H1 (cell line): ENCODE data around the gene ZNF511. TPM values are rescaled to one million over a fixed set of nuclear protein-coding genes. Genes with fewer than 3 reads are reported as not detected.

Experiments used
- CTCF ChIA-PET: fragments of 300-600 bp; sonication (Branson Sonifier 250); formaldehyde crosslinking; loops from one replicate; lab custom pipeline; 2021; ENCODE audit not compliant: partially characterized antibody; lab: Charles Lee
- POLR2A ChIA-PET: fragments of 300-600 bp; sonication (Branson Sonifier 250); formaldehyde crosslinking; loops from one replicate; lab custom pipeline; 2021; ENCODE audit warnings: inconsistent platforms; ENCODE audit not compliant: partially characterized antibody; lab: Charles Lee
- DNase-seq, 2 experiments: peaks; one replicate each; pipeline versions ENCODE4 v3.0.0 to v3.0.0-alpha.2; 2010 to 2022; ENCODE audit warnings: low spot score in 2 of 2, low read depth in 1 of 2, mixed read lengths in 1 of 2
- FAIRE-seq: peaks from 2 replicates; lab custom pipeline; 2011; peaks lifted over from hg19 to GRCh38; lab: Jason Lieb, UNC
- H2AFZ ChIP-seq: 2 replicates; pipeline ENCODE4 v1.8.1; 2012; ENCODE audit warnings: low read length, inconsistent platforms
- H2AK5ac ChIP-seq: 2 replicates; pipeline ENCODE4 v1.6.1; 2013; ENCODE audit warnings: low read depth, low read length
- H2BK120ac ChIP-seq: replicated peaks from 2 replicates; pipeline ENCODE3; 2013; ENCODE audit warnings: low read depth, low read length, inconsistent platforms
- H2BK12ac ChIP-seq: 2 replicates; pipeline ENCODE4 v1.6.1; 2013; ENCODE audit warnings: low read depth, low read length
- H2BK15ac ChIP-seq: 2 replicates; pipeline ENCODE4 v1.6.1; 2013; ENCODE audit warnings: low read length
- H2BK20ac ChIP-seq: 2 replicates; pipeline ENCODE4 v1.6.1; 2013; ENCODE audit warnings: low read length
- H2BK5ac ChIP-seq: 2 replicates; pipeline ENCODE4 v1.6.1; 2013; ENCODE audit warnings: low read depth, low read length
- H3K14ac ChIP-seq: 2 replicates; pipeline ENCODE4 v1.6.1; 2013; ENCODE audit warnings: inconsistent platforms; ENCODE audit not compliant: insufficient read length
- H3K18ac ChIP-seq: 2 replicates; pipeline ENCODE4 v1.6.1; 2013; ENCODE audit warnings: low read length; ENCODE audit errors: extremely low read depth
- H3K23ac ChIP-seq: 2 replicates; pipeline ENCODE4 v1.6.1; 2013; ENCODE audit warnings: inconsistent platforms; ENCODE audit not compliant: insufficient read length
- H3K23me2 ChIP-seq: 2 replicates; pipeline ENCODE4 v1.6.1; 2013; ENCODE audit warnings: low read depth, low read length
- H3K27ac ChIP-seq: 2 replicates; pipeline ENCODE4 v1.6.1; 2011; ENCODE audit warnings: low read depth, low read length, inconsistent platforms
- H3K27me3 ChIP-seq, 4 experiments: replicated peaks in 1 of 4; 1 replicate in 1 of 4; 2 replicates in 3 of 4; pipeline versions ENCODE4 v1.6.1 to v1.8.1; 2011 to 2013; ENCODE audit warnings: low read length in 3 of 4, mild to moderate bottlenecking in 3 of 4, inconsistent platforms in 2 of 4, mixed read lengths in 2 of 4, moderate library complexity in 1 of 4; ENCODE audit not compliant: control insufficient read depth in 3 of 4, insufficient read depth in 3 of 4; ENCODE audit errors: extremely low read depth in 1 of 4
- H3K36me3 ChIP-seq, 4 experiments: 2 replicates each; pipeline versions ENCODE4 v1.6.1 to v1.8.1; 2011 to 2013; ENCODE audit warnings: mild to moderate bottlenecking in 4 of 4, low read length in 3 of 4, moderate library complexity in 2 of 4, control low read depth in 1 of 4, inconsistent platforms in 1 of 4; ENCODE audit not compliant: insufficient read depth in 4 of 4, control insufficient read depth in 2 of 4
- H3K4ac ChIP-seq: replicated peaks from 2 replicates; pipeline ENCODE3; 2013; ENCODE audit warnings: low read length, low read depth, mixed read lengths, inconsistent platforms; ENCODE audit not compliant: insufficient read length
- H3K4me1 ChIP-seq, 4 experiments: replicated peaks in 1 of 4; 1 replicate in 1 of 4; 2 replicates in 3 of 4; pipeline versions ENCODE4 v1.6.1 to v1.8.1; 2011 to 2013; ENCODE audit warnings: low read length in 3 of 4, inconsistent platforms in 2 of 4, mixed read lengths in 1 of 4; ENCODE audit not compliant: insufficient read depth in 4 of 4, control insufficient read depth in 3 of 4
- H3K4me2 ChIP-seq, 2 experiments: 2 replicates each; pipeline versions ENCODE4 v1.6.1 to v1.8.1; 2011 to 2013; ENCODE audit warnings: low read depth in 2 of 2, low read length in 2 of 2, control low read depth in 1 of 2, inconsistent platforms in 1 of 2, mild to moderate bottlenecking in 1 of 2; ENCODE audit not compliant: insufficient read depth in 1 of 2
- H3K4me3 ChIP-seq, 4 experiments: fragments of 200-600, 300-600 bp in 1 of 4; sonication (generic), shearing (Covaris generic), sonication (Bioruptor Twin) in 1 of 4; 2 replicates each; pipeline versions ENCODE4 v1.5.1 to v1.8.1; 2011 to 2016; ENCODE audit warnings: low read length in 4 of 4, low read depth in 3 of 4, control low read depth in 2 of 4, inconsistent platforms in 2 of 4, mild to moderate bottlenecking in 2 of 4, mixed read lengths in 1 of 4, moderate library complexity in 1 of 4; ENCODE audit not compliant: insufficient read depth in 2 of 4; ENCODE audit errors: extremely low read depth in 1 of 4
- H3K56ac ChIP-seq: replicated peaks from 2 replicates; pipeline ENCODE3; 2013; ENCODE audit warnings: low read depth, mild to moderate bottlenecking, mixed read lengths, low read length, inconsistent platforms; ENCODE audit not compliant: insufficient read length
- H3K79me1 ChIP-seq: 2 replicates; pipeline ENCODE4 v1.6.1; 2013; ENCODE audit warnings: low read depth, low read length, control low read depth
- H3K79me2 ChIP-seq, 2 experiments: 2 replicates each; pipeline versions ENCODE4 v1.6.1 to v1.8.1; 2012 to 2013; ENCODE audit warnings: low read length in 2 of 2, mild to moderate bottlenecking in 2 of 2, inconsistent platforms in 1 of 2; ENCODE audit not compliant: insufficient read depth in 2 of 2, control insufficient read depth in 1 of 2
- H3K9ac ChIP-seq, 4 experiments: replicated peaks in 1 of 4; 1 replicate in 1 of 4; 2 replicates in 3 of 4; pipeline versions ENCODE4 v1.6.1 to v1.8.1; 2011 to 2013; ENCODE audit warnings: low read depth in 3 of 4, low read length in 3 of 4, control low read depth in 2 of 4, mild to moderate bottlenecking in 2 of 4, moderate library complexity in 2 of 4, inconsistent platforms in 1 of 4; ENCODE audit errors: extremely low read depth in 1 of 4
- H3K9me3 ChIP-seq, 2 experiments: 2 replicates each; pipeline versions ENCODE4 v1.6.1 to v1.8.1; 2012 to 2013; ENCODE audit warnings: mild to moderate bottlenecking in 2 of 2, moderate library complexity in 2 of 2, control low read depth in 1 of 2, inconsistent platforms in 1 of 2, low read depth in 1 of 2, low read length in 1 of 2, mixed read lengths in 1 of 2; ENCODE audit not compliant: insufficient read depth in 2 of 2
- H4K20me1 ChIP-seq, 2 experiments: replicated peaks in 1 of 2; 2 replicates each; pipeline versions ENCODE3 to v1.8.1; 2011 to 2013; ENCODE audit warnings: inconsistent platforms in 2 of 2, low read length in 2 of 2, mild to moderate bottlenecking in 1 of 2; ENCODE audit not compliant: insufficient read depth in 2 of 2, control insufficient read depth in 1 of 2
- H4K5ac ChIP-seq: 2 replicates; pipeline ENCODE4 v1.6.1; 2013; ENCODE audit warnings: low read length, low read depth, mixed read lengths, inconsistent platforms; ENCODE audit not compliant: insufficient read length
- H4K8ac ChIP-seq: 2 replicates; pipeline ENCODE4 v1.8.0; 2013; ENCODE audit warnings: mild to moderate bottlenecking, moderate library complexity, low read length, inconsistent platforms; ENCODE audit not compliant: insufficient read depth; ENCODE audit errors: extremely low read depth
- H4K91ac ChIP-seq: replicated peaks from 2 replicates; pipeline ENCODE3; 2013; ENCODE audit warnings: low read length, mixed read lengths, inconsistent platforms; ENCODE audit not compliant: insufficient read length
- EZH2 ChIP-seq: fragments of 200-600 bp; sonication (generic); IDR thresholded peaks from 2 replicates; pipeline ENCODE4 v1.7.1; 2012; ENCODE audit warnings: low read depth, mild to moderate bottlenecking, moderate library complexity, low read length, inconsistent platforms; ENCODE audit not compliant: severe bottlenecking
- RBBP5 ChIP-seq: IDR thresholded peaks from 2 replicates; pipeline ENCODE4 v1.7.1; 2012; ENCODE audit warnings: low read depth, mild to moderate bottlenecking, inconsistent platforms, low read length, moderate library complexity, borderline replicate concordance
- RXRA ChIP-seq: IDR thresholded peaks from 2 replicates; pipeline ENCODE4 v1.6.1; 2011; ENCODE audit warnings: low read depth, mild to moderate bottlenecking, low read length, moderate library complexity; ENCODE audit not compliant: insufficient read depth
- SAP30 ChIP-seq: fragments of 300-600 bp; sonication (generic); IDR thresholded peaks from 2 replicates; pipeline ENCODE4 v1.7.1; 2012; ENCODE audit warnings: low read length, moderate library complexity, mild to moderate bottlenecking, inconsistent platforms; ENCODE audit not compliant: insufficient read depth, insufficient replicate concordance
- SIX5 ChIP-seq: IDR thresholded peaks from 2 replicates; pipeline ENCODE4 v1.6.1; 2011; ENCODE audit warnings: mild to moderate bottlenecking, low read depth, low read length
- TEAD4 ChIP-seq: IDR thresholded peaks from 2 replicates; pipeline ENCODE4 v1.6.1; 2012; ENCODE audit warnings: low read depth, low read length, inconsistent platforms, mixed read lengths
- WGBS, 2 experiments: shearing (Covaris generic) in 1 of 2; methylation state at CpG; one replicate each; pipeline versions ENCODE4 v1.1.6 to v1.1.7; 2013 to 2015; ENCODE audit warnings: low lambda C conversion rate in 2 of 2, mixed read lengths in 2 of 2, inconsistent platforms in 1 of 2, low coverage in 1 of 2, missing lambda C conversion rate in 1 of 2; ENCODE audit not compliant: insufficient replicate concordance in 2 of 2, insufficient coverage in 1 of 2, insufficient read length in 1 of 2; ENCODE audit errors: extremely low coverage in 1 of 2, missing lambda C conversion rate in 1 of 2; 5-methylcytosine and 5-hydroxymethylcytosine counted together
- polyA plus RNA-seq, 7 experiments: library from polyadenylated mRNA; depleted of rRNA in 3 of 7; stranded (reverse) in 5 of 7; unstranded in 2 of 7; fragments of >200 nt in 5 of 7; fragments of 200-250 nt in 2 of 7; gene quantifications; 1 replicate in 5 of 7; 2 replicates in 1 of 7; 4 replicates in 1 of 7; pipeline versions ENCODE4 v1.2.1 to v1.2.3, GENCODE V29; 2011 to 2013; ENCODE audit warnings: missing spikeins in 2 of 7, mixed read lengths in 2 of 7
- total RNA-seq: library from RNA; stranded (reverse); fragmentation: NEBNext Ultra II Directional; extraction: Animal tissue kit (Norgen Biotek cat#: 25700); gene quantifications from 2 replicates; pipeline ENCODE4 v1.2.1, GENCODE V29; 2021
- TF ChIP-seq, protein P1 (sequence below): IDR thresholded peaks from 2 replicates; pipeline ENCODE4 v1.6.1; 2011; ENCODE audit warnings: low read length, improper control_type of control experiment

ZNF511 gene
- total and polyA plus RNA-seq, 2 of the 8 experiments (the other 6 are each of a cell fraction or from before 2014, with no cell fraction given), result 55.4 to 71.7 TPM

DNA sequence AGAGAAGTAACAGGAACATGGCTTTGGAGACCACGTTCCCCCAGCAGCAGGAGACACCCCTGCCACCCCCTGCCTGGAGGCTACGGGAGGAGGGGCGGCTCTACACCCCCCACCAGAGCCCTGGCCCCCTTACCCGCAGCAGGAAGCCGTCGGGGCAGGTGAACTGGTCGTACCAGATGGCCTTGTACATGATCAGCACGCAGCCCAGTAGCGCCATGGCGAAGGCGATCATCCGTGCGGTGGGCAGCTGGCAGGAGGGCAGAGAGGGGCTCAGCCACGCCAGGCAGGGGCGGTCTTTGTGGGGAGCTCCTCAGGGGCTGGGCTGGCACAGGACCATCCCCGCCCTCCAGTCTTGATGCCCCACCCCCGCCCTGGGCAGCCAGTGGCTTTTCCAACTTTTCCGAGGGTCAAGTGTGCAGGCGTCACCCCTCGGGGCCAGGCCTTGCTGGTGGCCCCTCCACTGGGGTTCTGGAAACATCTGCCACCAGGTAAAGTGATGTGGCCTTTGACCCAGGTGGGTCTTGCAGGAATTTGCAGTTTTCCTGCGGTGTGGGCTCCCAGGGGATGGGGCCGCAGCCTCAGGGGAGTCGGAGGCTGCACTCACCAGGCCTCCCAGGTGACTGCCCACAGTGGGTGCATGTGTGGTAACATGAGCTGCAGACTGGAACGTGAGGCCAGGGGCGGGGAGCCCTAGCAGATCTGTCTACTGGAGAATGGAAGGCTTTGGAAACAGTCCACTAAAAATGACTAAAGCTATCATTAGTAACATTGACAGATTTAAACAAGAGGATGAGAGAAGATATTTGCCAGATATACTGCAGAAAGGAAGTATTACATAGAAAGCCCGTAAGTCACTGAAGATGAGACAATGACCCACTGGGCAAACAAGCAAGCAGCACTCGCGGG lies 18.3 kb downstream of the ZNF511 start:
- Histone ChIP-seq H3K23me2 (peaks cover 6% of the 10 kb centered on the region; the same call in 1 of the 2 replicates), H2BK5ac (no peak overlapping the region), H3K36me3 (no peaks in the 10 kb centered on the region), H3K4me1 (peaks cover 0 to 27% (median 6%) of the 10 kb centered on the region in 4 experiments; a peak in 6 of 7 replicates), H3K79me2 (no peaks in the 10 kb centered on the region), H3K9ac (no peak overlapping the region), H4K20me1 (peaks cover 0 to 2% of the 10 kb centered on the region in 2 experiments), H3K79me1 (no peaks in the 10 kb centered on the region), H3K4ac (peak overlapping the region; percentile 60), H2AFZ (no peak overlapping the region), H3K14ac (no peak overlapping the region), H3K27me3 (peaks cover 17 to 59% (median 48%) of the 10 kb centered on the region in 4 experiments), H2BK120ac (no peak overlapping the region), H4K5ac (no peak overlapping the region), H4K91ac (no peak overlapping the region), H3K18ac (no peak overlapping the region; the same call in 1 of the 2 replicates), H3K4me3 (peak overlapping the region in 1 of 4 experiments; percentile 69; a peak in 2 of 8 replicates), H3K4me2 (peak overlapping the region in 1 of 2 experiments; percentile 85; a peak in 2 of 4 replicates), H3K27ac (no peak overlapping the region), H2BK15ac (no peak overlapping the region), H3K56ac (no peak overlapping the region), H4K8ac (peak overlapping the region; percentile 35; the same call in 1 of the 2 replicates), H2BK20ac (no peak overlapping the region), H2BK12ac (peak overlapping the region; percentile 18; the same call in 1 of the 2 replicates), H3K23ac (no peak overlapping the region), H3K9me3 (no peaks in the 10 kb centered on the region), H2AK5ac (no peak overlapping the region)
- DNase-seq (no peak), FAIRE-seq (no peak)
- POLR2A ChIA-PET, result interaction anchor here (1.0 to 4.3 kb wide), 4 partner anchors 13 to 34 kb away, joined by 3 to 24 read pairs (median 7); partner anchors contain the start of genes FUOM and PRAP1
- TF ChIP-seq TEAD4 (no peak), RBBP5 (no peak), EZH2 (no peak), SIX5 (no peak), RXRA (no peak), SAP30 (no peak)
- TF ChIP-seq, protein P1, sequence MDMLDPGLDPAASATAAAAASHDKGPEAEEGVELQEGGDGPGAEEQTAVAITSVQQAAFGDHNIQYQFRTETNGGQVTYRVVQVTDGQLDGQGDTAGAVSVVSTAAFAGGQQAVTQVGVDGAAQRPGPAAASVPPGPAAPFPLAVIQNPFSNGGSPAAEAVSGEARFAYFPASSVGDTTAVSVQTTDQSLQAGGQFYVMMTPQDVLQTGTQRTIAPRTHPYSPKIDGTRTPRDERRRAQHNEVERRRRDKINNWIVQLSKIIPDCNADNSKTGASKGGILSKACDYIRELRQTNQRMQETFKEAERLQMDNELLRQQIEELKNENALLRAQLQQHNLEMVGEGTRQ, result no peak
- 80% methylated on average over 21 of the region's 28 CpGs; no CpG with 5 or more reads in 1 of the 2 experiments for WGBS, 2 experiments
- CTCF ChIA-PET, result interaction anchor here (0.5 to 5.3 kb wide), 8 partner anchors 12 to 195 kb away, joined by 3 to 57 read pairs (median 19); no protein-coding TSS in a partner anchor
